ENCODE measurements around the gene SYNDIG1. TPM values are rescaled to one million over a fixed set of nuclear protein-coding genes. Genes with fewer than 3 reads are reported as not detected.
A peak's percentile ranks its signal among the peaks of the same experiment; 100 is the strongest.

SYNDIG1 gene
- total RNA-seq, 3 donors from 2014 or later = not detected

GRCh38 chr20:24676353-24676977, 207.0 kb downstream of the SYNDIG1 start:
- DNase-seq (no peak), ATAC-seq (peak in 1 of 2 donors; percentile 19)
- H3K36me3 Mint-ChIP-seq (ENCODE audit: insufficient read depth) = no peaks in the 10 kb centered on the region
- H3K27me3 Mint-ChIP-seq (ENCODE audit: low read depth) = peaks cover 3% of the 10 kb centered on the region
- no peak overlapping the region for H3K4me3 Mint-ChIP-seq
- H3K9me3 Mint-ChIP-seq = no peaks in the 10 kb centered on the region
- H3K4me1 Mint-ChIP-seq (ENCODE audit: low read depth) = no peaks in the 10 kb centered on the region

- Mint-ChIP-seq H3K9me3 (no peaks in the 10 kb centered on the region), H3K36me3 (ENCODE audit: insufficient read depth) (no peaks in the 10 kb centered on the region)
These were observed 207.5 kb downstream of the SYNDIG1 start for GRCh38 chr20:24676978-24677370.

GRCh38 chr20:24677626-24678315, 208.3 kb downstream of the SYNDIG1 start:
- Mint-ChIP-seq H3K36me3 (ENCODE audit: insufficient read depth) (no peaks in the 10 kb centered on the region), H3K9me3 (no peaks in the 10 kb centered on the region), H3K4me3 (no peak overlapping the region), H3K27me3 (ENCODE audit: low read depth) (peaks cover 3% of the 10 kb centered on the region), H3K4me1 (ENCODE audit: low read depth) (no peaks in the 10 kb centered on the region)
- DNase-seq (no peak), ATAC-seq (no peak)

More at GRCh38 chr20:24676978-24677370, 207.5 kb downstream of the SYNDIG1 start:
- peaks cover 3% of the 10 kb centered on the region for H3K27me3 Mint-ChIP-seq (ENCODE audit: low read depth)
- ATAC-seq (no peak), DNase-seq (no peak)
- no peak overlapping the region for H3K4me3 Mint-ChIP-seq
- no peaks in the 10 kb centered on the region for H3K4me1 Mint-ChIP-seq (ENCODE audit: low read depth)

DNA sequence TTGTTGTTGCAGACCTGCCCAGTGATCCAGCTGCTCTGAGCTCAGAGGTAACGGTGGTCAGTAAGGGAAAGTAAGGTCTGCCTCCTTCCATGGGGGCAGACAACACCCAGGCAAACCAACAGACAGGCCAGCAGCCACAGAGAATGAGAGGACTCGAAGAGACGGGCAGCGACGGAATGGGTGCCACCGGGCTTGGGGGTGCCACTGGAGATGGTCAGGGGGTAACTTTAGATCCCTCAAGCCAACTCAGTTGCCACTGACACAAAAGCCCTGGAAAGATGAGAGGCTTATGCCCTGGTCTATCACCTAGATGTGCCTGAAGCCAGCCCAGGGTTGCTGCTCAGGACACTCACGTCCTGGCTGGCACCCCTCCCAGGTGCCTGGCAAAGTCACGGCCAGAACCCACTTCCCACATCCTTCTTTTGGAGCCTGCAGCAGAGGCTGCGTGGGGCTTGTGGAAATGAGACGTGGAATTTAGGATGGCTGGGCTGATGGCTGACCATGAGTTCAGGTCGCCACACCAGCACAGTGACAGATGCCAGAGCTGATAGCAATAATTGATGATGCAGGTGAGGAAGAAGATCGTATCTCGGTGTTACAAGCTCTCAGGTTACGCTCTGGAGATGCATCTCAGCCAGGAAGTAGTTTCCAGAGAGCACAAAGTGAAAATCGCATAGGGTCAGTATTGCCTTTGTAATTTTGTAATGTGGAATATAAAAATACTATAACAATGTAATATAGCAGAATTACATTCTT, 209.1 kb downstream of the SYNDIG1 start:
- H3K27me3 Mint-ChIP-seq (ENCODE audit: low read depth) = peaks cover 3% of the 10 kb centered on the region
- no peaks in the 10 kb centered on the region for H3K9me3 Mint-ChIP-seq
- H3K4me1 Mint-ChIP-seq (ENCODE audit: low read depth) = no peaks in the 10 kb centered on the region
- no peak overlapping the region for H3K4me3 Mint-ChIP-seq
- DNase-seq (no peak), ATAC-seq (no peak)
- H3K36me3 Mint-ChIP-seq (ENCODE audit: insufficient read depth) = no peaks in the 10 kb centered on the region

DNA sequence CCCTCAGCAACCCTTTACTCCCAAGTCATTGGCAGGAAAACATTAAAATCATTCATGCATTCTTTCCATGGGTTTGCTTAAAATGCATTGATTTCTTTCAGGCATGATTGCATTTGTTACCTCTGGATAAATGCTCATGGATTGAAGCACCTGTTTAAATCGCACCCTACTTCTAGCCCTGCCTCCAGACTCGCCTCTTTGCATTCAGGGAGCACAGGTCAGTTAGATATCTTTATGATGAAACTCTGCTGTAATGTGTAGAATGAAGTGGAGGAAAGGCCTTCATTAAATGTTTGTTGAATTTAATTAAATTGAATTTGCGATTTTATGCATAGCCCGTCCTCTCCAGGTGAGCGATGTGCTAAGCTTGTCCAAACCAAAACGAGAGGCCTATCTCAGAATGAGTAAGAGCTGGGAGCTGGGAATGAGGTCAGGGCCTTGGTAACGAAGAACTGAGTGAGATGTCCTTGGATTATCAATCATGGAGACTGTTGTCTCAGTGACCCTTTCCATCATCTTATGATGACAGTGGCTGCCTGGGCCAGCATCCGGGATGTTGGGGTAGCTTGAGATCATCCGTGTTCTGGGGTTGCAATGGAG, 210.1 kb downstream of the SYNDIG1 start:
- Mint-ChIP-seq H3K4me1 (ENCODE audit: low read depth) (no peaks in the 10 kb centered on the region), H3K9me3 (no peaks in the 10 kb centered on the region), H3K4me3 (no peak overlapping the region), H3K27me3 (ENCODE audit: low read depth) (peaks cover 3% of the 10 kb centered on the region), H3K36me3 (ENCODE audit: insufficient read depth) (no peaks in the 10 kb centered on the region)
- DNase-seq = no peak
- ATAC-seq = no peak

GRCh38 chr20:24681634-24682495, 212.4 kb downstream of the SYNDIG1 start:
- no peak for DNase-seq
- no peak overlapping the region for H3K4me3 Mint-ChIP-seq
- H3K9me3 Mint-ChIP-seq = no peaks in the 10 kb centered on the region
- peaks cover 3% of the 10 kb centered on the region for H3K27me3 Mint-ChIP-seq (ENCODE audit: low read depth)
- no peaks in the 10 kb centered on the region for H3K4me1 Mint-ChIP-seq (ENCODE audit: low read depth)
- ATAC-seq = no peak
- H3K36me3 Mint-ChIP-seq (ENCODE audit: insufficient read depth) = no peaks in the 10 kb centered on the region

DNA sequence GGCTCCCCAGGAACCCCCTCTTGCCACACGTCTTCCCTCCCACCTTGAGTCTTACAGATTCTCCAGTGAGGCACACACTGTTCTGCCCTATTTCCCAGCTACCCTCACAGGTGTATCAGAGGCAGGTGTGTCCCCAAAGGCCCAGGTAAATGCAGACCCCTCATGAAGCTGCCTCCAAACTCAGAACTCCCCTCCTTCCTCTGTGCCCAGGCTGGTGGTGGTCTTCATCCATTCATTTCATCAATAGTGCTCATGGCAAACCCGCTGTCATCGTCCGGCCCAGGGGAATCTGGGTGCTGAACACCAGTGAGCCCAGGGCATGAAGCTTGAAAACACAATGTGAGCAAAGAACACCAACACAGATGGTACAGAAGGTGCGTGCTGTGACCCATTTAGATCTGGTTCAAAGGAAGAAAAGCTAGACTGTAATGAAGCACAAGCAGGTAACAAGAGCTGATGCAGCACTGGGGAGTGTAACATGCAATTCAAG, 213.1 kb downstream of the SYNDIG1 start:
- H3K9me3 Mint-ChIP-seq = no peaks in the 10 kb centered on the region
- peaks cover 3% of the 10 kb centered on the region for H3K27me3 Mint-ChIP-seq (ENCODE audit: low read depth)
- no peak for ATAC-seq
- H3K4me3 Mint-ChIP-seq = no peak overlapping the region
- H3K36me3 Mint-ChIP-seq (ENCODE audit: insufficient read depth) = no peaks in the 10 kb centered on the region
- H3K4me1 Mint-ChIP-seq (ENCODE audit: low read depth) = no peaks in the 10 kb centered on the region
- no peak for DNase-seq

DNA sequence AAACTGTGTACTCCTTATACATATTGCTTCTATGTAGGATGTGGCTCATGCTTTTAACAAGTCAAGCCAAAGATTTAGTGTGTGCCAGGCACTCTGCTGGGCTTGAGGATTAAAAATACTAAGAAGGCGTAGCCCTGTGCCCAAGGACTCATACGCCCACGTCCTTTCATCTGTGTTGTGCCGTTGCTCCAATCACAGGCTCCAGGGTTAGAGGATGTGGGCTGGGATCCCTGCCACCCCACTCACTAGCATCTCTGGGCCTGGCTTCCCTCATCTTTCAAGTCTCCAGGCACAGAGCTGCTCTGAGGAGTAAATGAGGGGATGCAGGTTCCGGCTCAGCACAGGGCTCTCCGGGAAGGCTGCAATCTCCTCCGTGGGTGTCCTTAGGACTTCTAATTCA, 214.2 kb downstream of the SYNDIG1 start:
- Mint-ChIP-seq H3K4me3 (no peak overlapping the region), H3K27me3 (ENCODE audit: low read depth) (peaks cover 3% of the 10 kb centered on the region), H3K9me3 (no peaks in the 10 kb centered on the region), H3K4me1 (ENCODE audit: low read depth) (no peaks in the 10 kb centered on the region), H3K36me3 (ENCODE audit: insufficient read depth) (no peaks in the 10 kb centered on the region)
- ATAC-seq = no peak
- DNase-seq = no peak

DNA sequence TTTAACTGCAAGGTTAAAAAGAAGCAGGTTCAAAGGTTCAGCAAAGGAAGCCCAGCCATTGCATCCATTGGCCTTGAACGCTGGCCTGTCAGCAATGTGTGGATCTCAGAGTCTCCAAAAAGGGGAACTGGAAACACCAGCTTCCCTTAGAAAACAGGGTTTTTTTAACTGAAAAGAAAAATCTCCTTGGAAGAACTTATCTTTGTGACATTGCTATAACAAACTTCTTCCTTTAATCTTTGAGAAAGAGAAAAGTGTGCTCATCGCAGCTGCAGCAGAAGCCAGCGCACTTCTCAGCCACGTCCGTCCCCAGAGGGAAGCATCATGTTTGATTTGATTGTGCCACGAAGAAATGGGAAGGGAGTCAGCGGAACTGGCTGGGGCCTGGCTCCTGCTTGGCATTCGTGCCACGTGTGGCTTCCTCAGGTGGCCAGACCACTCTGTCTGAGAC, 215.0 kb downstream of the SYNDIG1 start:
- H3K4me3 Mint-ChIP-seq = no peak overlapping the region
- H3K27me3 Mint-ChIP-seq (ENCODE audit: low read depth) = peaks cover 3% of the 10 kb centered on the region
- ATAC-seq = no peak
- no peaks in the 10 kb centered on the region for H3K36me3 Mint-ChIP-seq (ENCODE audit: insufficient read depth)
- no peaks in the 10 kb centered on the region for H3K4me1 Mint-ChIP-seq (ENCODE audit: low read depth)
- DNase-seq = no peak
- no peaks in the 10 kb centered on the region for H3K9me3 Mint-ChIP-seq

DNA sequence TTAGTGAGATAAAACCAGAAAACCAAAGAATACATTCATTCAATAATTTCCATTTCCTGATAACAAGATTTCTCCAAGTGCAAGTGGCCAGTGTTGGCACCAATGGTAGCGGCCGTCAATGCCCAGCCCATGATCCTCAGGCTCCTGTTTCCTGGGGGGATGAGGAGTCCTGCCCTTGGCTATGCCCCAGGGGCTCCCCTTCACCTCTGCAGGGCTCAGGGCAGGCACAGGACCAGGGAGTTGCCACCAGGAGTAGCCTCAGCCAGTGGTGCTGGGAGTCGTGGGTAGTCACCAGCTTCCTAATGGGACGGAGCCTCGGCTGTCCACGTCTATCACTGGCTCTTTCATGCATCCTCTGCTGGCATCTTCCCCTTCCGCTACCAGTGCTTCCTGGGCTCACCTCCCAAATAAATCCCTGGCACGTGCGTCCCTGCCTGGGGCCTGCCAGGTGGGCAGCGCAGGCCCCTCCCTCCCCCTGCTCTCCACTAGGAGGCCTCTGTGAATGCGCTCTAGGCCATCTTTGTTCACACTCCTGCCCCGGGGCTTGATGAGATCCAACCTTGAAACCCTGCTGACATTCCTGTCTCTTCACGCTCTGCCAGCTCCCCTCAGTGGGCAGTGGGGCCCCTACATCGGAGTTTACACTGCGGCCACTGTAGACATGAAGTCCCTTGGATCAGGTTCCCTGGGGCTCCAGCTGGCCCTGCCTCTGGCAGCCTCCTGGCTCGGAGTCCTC, 215.7 kb downstream of the SYNDIG1 start:
- Mint-ChIP-seq H3K4me1 (ENCODE audit: low read depth) (no peaks in the 10 kb centered on the region), H3K27me3 (ENCODE audit: low read depth) (peaks cover 3% of the 10 kb centered on the region), H3K36me3 (ENCODE audit: insufficient read depth) (no peaks in the 10 kb centered on the region), H3K9me3 (no peaks in the 10 kb centered on the region), H3K4me3 (no peak overlapping the region)
- no peak for ATAC-seq
- DNase-seq = no peak

DNA sequence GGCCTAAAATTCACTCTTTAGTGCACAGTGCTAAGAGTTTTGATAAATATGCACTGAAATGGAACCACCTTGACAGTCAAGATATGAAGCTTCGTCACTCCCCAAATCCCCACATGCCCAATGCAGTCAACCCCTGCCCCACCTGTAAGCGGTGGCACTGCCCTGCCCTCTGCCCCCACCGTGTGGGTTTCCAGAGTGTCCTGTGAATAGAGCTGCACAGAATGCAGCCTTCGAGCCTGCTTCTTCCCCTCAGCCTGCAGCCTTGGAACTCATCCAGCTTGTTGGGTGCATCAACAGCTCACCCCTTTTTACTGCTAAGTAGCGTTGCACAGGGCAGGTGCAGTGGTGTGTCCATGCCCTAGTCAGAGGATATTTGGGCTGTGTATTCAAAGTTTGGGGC, 216.3 kb downstream of the SYNDIG1 start:
- no peaks in the 10 kb centered on the region for H3K9me3 Mint-ChIP-seq
- no peak overlapping the region for H3K4me3 Mint-ChIP-seq
- H3K36me3 Mint-ChIP-seq (ENCODE audit: insufficient read depth) = no peaks in the 10 kb centered on the region
- DNase-seq (no peak), ATAC-seq (no peak)
- H3K27me3 Mint-ChIP-seq (ENCODE audit: low read depth) = no peaks in the 10 kb centered on the region
- H3K4me1 Mint-ChIP-seq (ENCODE audit: low read depth) = no peaks in the 10 kb centered on the region

GRCh38 chr20:24686156-24686555, 216.7 kb downstream of the SYNDIG1 start:
- DNase-seq (no peak), ATAC-seq (no peak)
- H3K4me3 Mint-ChIP-seq = no peak overlapping the region
- H3K27me3 Mint-ChIP-seq (ENCODE audit: low read depth) = no peaks in the 10 kb centered on the region
- no peaks in the 10 kb centered on the region for H3K36me3 Mint-ChIP-seq (ENCODE audit: insufficient read depth)
- H3K4me1 Mint-ChIP-seq (ENCODE audit: low read depth) = no peaks in the 10 kb centered on the region
- no peaks in the 10 kb centered on the region for H3K9me3 Mint-ChIP-seq

DNA sequence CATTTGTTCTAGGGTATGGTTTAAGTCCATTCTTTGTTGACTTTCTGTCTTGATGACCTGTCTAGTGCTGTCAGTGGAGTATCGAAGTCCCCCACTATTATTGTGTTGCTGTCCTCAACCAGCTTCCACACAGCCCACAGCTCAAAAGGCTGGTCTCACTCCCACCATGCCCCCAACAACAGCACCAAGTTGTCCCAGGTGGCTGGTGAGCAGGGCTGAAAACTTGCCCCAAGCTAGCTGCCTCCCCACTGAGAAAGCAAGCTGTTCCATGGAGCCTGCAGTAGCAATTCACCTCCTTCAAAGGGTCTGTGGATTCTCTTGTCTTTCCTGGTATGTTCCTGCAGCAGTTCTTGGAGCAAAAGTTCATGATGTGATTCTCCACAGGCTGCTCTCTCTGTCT, 221.0 kb downstream of the SYNDIG1 start:
- Mint-ChIP-seq H3K4me1 (ENCODE audit: low read depth) (no peaks in the 10 kb centered on the region), H3K27me3 (ENCODE audit: low read depth) (peaks cover 10% of the 10 kb centered on the region), H3K36me3 (ENCODE audit: insufficient read depth) (no peaks in the 10 kb centered on the region), H3K9me3 (no peaks in the 10 kb centered on the region), H3K4me3 (no peak overlapping the region)
- ATAC-seq = no peak
- no peak for DNase-seq

Data from activated T-cell treated with anti-CD3 and anti-CD28 coated beads, Interleukin-2, amount 50 U/mL, for 4 hours (primary cell).